Smooth muscle cell (in vitro differentiated cells): ENCODE measurements around the gene TBX19. TPM values are rescaled to one million over a fixed set of nuclear protein-coding genes. Genes with fewer than 3 reads are reported as not detected.

Experiments
- DNase-seq: peaks from one replicate; lab custom pipeline; 2025; ENCODE audit not compliant: unreplicated experiment; lab: John Stamatoyannopoulos, UW
- H2AFZ ChIP-seq: fragments of 200-600 bp; sonication (generic); 2 replicates; pipeline ENCODE4 v1.6.0; 2016; ENCODE audit warnings: antibody characterized with exemption, low read depth, mild to moderate bottlenecking
- H3F3A ChIP-seq: fragments of 200-600 bp; sonication (generic); 2 replicates; pipeline ENCODE4 v1.6.0; 2017; ENCODE audit warnings: antibody characterized with exemption, low read depth
- H3K27ac ChIP-seq: fragments of 200-600 bp; sonication (generic); 2 replicates; pipeline ENCODE4 v1.5.1; 2016; ENCODE audit warnings: low read depth, mild to moderate bottlenecking
- H3K27me3 ChIP-seq: fragments of 200-600 bp; sonication (generic); 2 replicates; pipeline ENCODE4 v1.6.1; 2016; ENCODE audit warnings: low read depth, mild to moderate bottlenecking
- H3K36me3 ChIP-seq: fragments of 200-600 bp; sonication (generic); 2 replicates; pipeline ENCODE4 v1.5.1; 2016; ENCODE audit warnings: low read depth
- H3K4me1 ChIP-seq: fragments of 200-600 bp; sonication (generic); 2 replicates; pipeline ENCODE4 v1.5.1; 2016; ENCODE audit warnings: low read depth
- H3K4me2 ChIP-seq: fragments of 200-600 bp; sonication (generic); 2 replicates; pipeline ENCODE4 v1.6.0; 2016; ENCODE audit warnings: mild to moderate bottlenecking
- H3K4me3 ChIP-seq: fragments of 200-600 bp; sonication (generic); 2 replicates; pipeline ENCODE4 v1.5.1; 2016; ENCODE audit warnings: mild to moderate bottlenecking
- H3K79me2 ChIP-seq: fragments of 200-600 bp; sonication (generic); 2 replicates; pipeline ENCODE4 v1.6.0; 2016; ENCODE audit warnings: low read depth, mild to moderate bottlenecking
- H3K9ac ChIP-seq: fragments of 200-600 bp; sonication (generic); 2 replicates; pipeline ENCODE4 v1.6.0; 2016; ENCODE audit warnings: low read depth
- H3K9me3 ChIP-seq: fragments of 200-600 bp; sonication (generic); replicated peaks from 2 replicates; pipeline ENCODE4 v1.5.1; 2016; ENCODE audit warnings: low read depth
- H4K20me1 ChIP-seq: fragments of 200-600 bp; sonication (generic); 2 replicates; pipeline ENCODE4 v1.6.0; 2016; ENCODE audit warnings: low read depth
- CTCF ChIP-seq: fragments of 200-600 bp; sonication (generic); IDR thresholded peaks from 2 replicates; pipeline ENCODE4 v1.5.1; 2017; ENCODE audit warnings: borderline replicate concordance, mild to moderate bottlenecking, antibody characterized with exemption; ENCODE audit not compliant: insufficient read depth, poor library complexity, severe bottlenecking
- WGBS: methylation state at CpG from one replicate; pipeline ENCODE4 v1.1.7; 2016; ENCODE audit warnings: low lambda C conversion rate; 5-methylcytosine and 5-hydroxymethylcytosine counted together
- polyA plus RNA-seq: library from polyadenylated mRNA; unstranded; fragments of >200 nt; fragmentation: Nextera tagmentation; extraction: Ambion mirVana; gene quantifications from 2 replicates; pipeline ENCODE4 v1.2.1, GENCODE V29; 2016
- total RNA-seq: library from RNA; depleted of rRNA; stranded (reverse); fragments of >200 nt; gene quantifications from 2 replicates; pipeline ENCODE4 v1.2.3, GENCODE V29; 2014

Gene TBX19
- total and polyA plus RNA-seq, 2 experiments from 2014 or later = 0.47 to 3.9 TPM

- no peak overlapping the region for H3K9ac ChIP-seq
- no peak for DNase-seq
- H3K27me3 ChIP-seq = no peaks in the 10 kb centered on the region
- no peaks in the 10 kb centered on the region for H3K36me3 ChIP-seq
- no peaks in the 10 kb centered on the region for H3K79me2 ChIP-seq
- no peak overlapping the region for H2AFZ ChIP-seq
- no peaks in the 10 kb centered on the region for H3F3A ChIP-seq
- no peaks in the 10 kb centered on the region for H4K20me1 ChIP-seq
- 90% methylated on average over 1 of the region's 1 CpG for WGBS
- no peak overlapping the region for H3K4me3 ChIP-seq
- peaks cover 8% of the 10 kb centered on the region for H3K4me1 ChIP-seq
- TF ChIP-seq CTCF = no peak
- no peak overlapping the region for H3K4me2 ChIP-seq
- no peak overlapping the region for H3K27ac ChIP-seq
- H3K9me3 ChIP-seq = no peaks in the 10 kb centered on the region
These were observed 54.8 kb downstream of the TBX19 start for GRCh38 chr1:168335500-168335899.

GRCh38 chr1:168338589-168339503, 58.2 kb downstream of the TBX19 start:
- Histone ChIP-seq H3K27me3 (no peaks in the 10 kb centered on the region), H2AFZ (no peak overlapping the region), H3K79me2 (no peaks in the 10 kb centered on the region), H3K4me3 (no peak overlapping the region), H3K27ac (no peak overlapping the region), H3F3A (no peaks in the 10 kb centered on the region), H3K4me1 (peaks cover 6% of the 10 kb centered on the region), H3K9ac (no peak overlapping the region), H3K4me2 (no peak overlapping the region), H3K9me3 (no peaks in the 10 kb centered on the region), H4K20me1 (no peaks in the 10 kb centered on the region), H3K36me3 (no peaks in the 10 kb centered on the region)
- no peak for TF ChIP-seq CTCF
- no peak for DNase-seq
- 94% methylated on average over 13 of the region's 13 CpGs for WGBS

- no peaks in the 10 kb centered on the region for H3K36me3 ChIP-seq
- no peak overlapping the region for H3K4me3 ChIP-seq
- H3K9ac ChIP-seq = no peak overlapping the region
- no peaks in the 10 kb centered on the region for H3F3A ChIP-seq
- H2AFZ ChIP-seq = no peak overlapping the region
- no peak overlapping the region for H3K27ac ChIP-seq
- 68% methylated on average over 3 of the region's 3 CpGs for WGBS
- H3K4me1 ChIP-seq = no peaks in the 10 kb centered on the region
- no peak for DNase-seq
- no peaks in the 10 kb centered on the region for H3K9me3 ChIP-seq
- H3K79me2 ChIP-seq = no peaks in the 10 kb centered on the region
- no peak for TF ChIP-seq CTCF
- H3K27me3 ChIP-seq = no peaks in the 10 kb centered on the region
- no peaks in the 10 kb centered on the region for H4K20me1 ChIP-seq
- no peak overlapping the region for H3K4me2 ChIP-seq
These were observed 60.3 kb downstream of the TBX19 start for GRCh38 chr1:168340781-168341482.
